ENCODE measurements around the gene DGCR8.
"Not testable (repeated sequence)": the region's sequence is repeated elsewhere in the genome, so short reads cannot be mapped to it uniquely, and the experiment has no call there.

DGCR8 gene

GRCh38 chr22:20066617-20067383 is 13.2 kb upstream of the DGCR8 start:
- DNase-seq (ENCODE audit: low spot score), result no peak

- not testable (repeated sequence) for DNase-seq (ENCODE audit: low spot score)
These were observed 12.7 kb upstream of the DGCR8 start for GRCh38 chr22:20067384-20067682.

GRCh38 chr22:20068640-20069039 is 11.4 kb upstream of the DGCR8 start:
- DNase-seq (ENCODE audit: low spot score), result no peak

- no peak for DNase-seq (ENCODE audit: low spot score)
These were observed 10.6 kb upstream of the DGCR8 start for GRCh38 chr22:20069331-20070042.

- no peak for DNase-seq (ENCODE audit: low spot score)
These were observed 8.5 kb upstream of the DGCR8 start for GRCh38 chr22:20071524-20071972.

- DNase-seq (ENCODE audit: low spot score), result no peak
These were observed 3.3 kb upstream of the DGCR8 start for GRCh38 chr22:20076627-20077172.

- peak; percentile 11 for DNase-seq (ENCODE audit: low spot score)
These were observed 369 bp downstream of the DGCR8 start for GRCh38 chr22:20080445-20080775.

- peak; percentile 10 for DNase-seq (ENCODE audit: low spot score)
These were observed 974 bp downstream of the DGCR8 start for GRCh38 chr22:20080776-20081654.

- DNase-seq (ENCODE audit: low spot score), result no peak
These were observed 3.3 kb downstream of the DGCR8 start for GRCh38 chr22:20083157-20083890.

GRCh38 chr22:20083891-20084546 is 4.0 kb downstream of the DGCR8 start:
- no peak for DNase-seq (ENCODE audit: low spot score)

GRCh38 chr22:20084547-20085413 is 4.7 kb downstream of the DGCR8 start:
- no peak for DNase-seq (ENCODE audit: low spot score)

GRCh38 chr22:20085651-20086050 is 5.6 kb downstream of the DGCR8 start:
- no peak for DNase-seq (ENCODE audit: low spot score)

- no peak for DNase-seq (ENCODE audit: low spot score)
These were observed 6.1 kb downstream of the DGCR8 start for GRCh38 chr22:20086101-20086599.

GRCh38 chr22:20086763-20087162 is 6.7 kb downstream of the DGCR8 start:
- no peak for DNase-seq (ENCODE audit: low spot score)

- no peak for DNase-seq (ENCODE audit: low spot score)
These were observed 7.5 kb downstream of the DGCR8 start for GRCh38 chr22:20087319-20088262.

- DNase-seq (ENCODE audit: low spot score), result no peak
These were observed 8.2 kb downstream of the DGCR8 start for GRCh38 chr22:20088263-20088648.

- DNase-seq (ENCODE audit: low spot score), result no peak
These were observed 9.4 kb downstream of the DGCR8 start for GRCh38 chr22:20089226-20089976.

Data from SW480 (cell line).